Measurements from ENCODE around the gene SPAG6. TPM values are rescaled to one million over a fixed set of nuclear protein-coding genes. Genes with fewer than 3 reads are reported as not detected.

Gene SPAG6
- under 1 TPM in 2 of 4 donors, not detected in 2; 0.64 to 0.75 TPM for total RNA-seq

GRCh38 chr10:22345301-22346095 lies at the start of gene SPAG6:
Gene SPAG6, plus strand, starts transcription at chr10:22345496. Its CDS starts 116 bp downstream, at chr10:22345612.
- intact Hi-C loops (cut with DNase I; ENCODE audit: low total_unique reads): no loop called here
- peak in 1 of 2 donors; percentile 89 for DNase-seq (ENCODE audit: low spot score in 2 of 2)

GRCh38 chr10:22301193-22301592 lies 44.1 kb upstream of the SPAG6 start:
- TF ChIP-seq CTCF (IDR thresholded peaks at IDR 0.05) (no peak), POLR2A (IDR thresholded peaks at IDR 0.05) (no peak)
- DNase-seq (ENCODE audit: low spot score in 2 of 2): no peak
- intact Hi-C loops (cut with DNase I; ENCODE audit: low total_unique reads): no loop called here
- WGBS, 2 donors: 85 to 95% methylated on average over 4 of the region's 4 CpGs
- no peak overlapping the region for H3K4me3 ChIP-seq (ENCODE audit: low read depth, poor library complexity, severe bottlenecking)

More at GRCh38 chr10:22345301-22346095, at the start of gene SPAG6:
- no peak for TF ChIP-seq POLR2A (IDR thresholded peaks at IDR 0.05)
- TF ChIP-seq CTCF (IDR thresholded peaks at IDR 0.05): no peak
- H3K4me3 ChIP-seq (ENCODE audit: low read depth, poor library complexity, severe bottlenecking): no peak within 1 kb of the TSS
- 7 to 12% methylated on average over 41 to 42 of the region's 83 CpGs for WGBS, 2 donors

GRCh38 chr10:22303461-22303860 lies 41.8 kb upstream of the SPAG6 start:
- DNase-seq (ENCODE audit: low spot score in 2 of 2): no peak
- 93 to 99% methylated on average over 3 of the region's 3 CpGs for WGBS, 2 donors
- intact Hi-C loops (cut with DNase I; ENCODE audit: low total_unique reads): no loop called here
- H3K4me3 ChIP-seq (ENCODE audit: low read depth, poor library complexity, severe bottlenecking): no peak overlapping the region
- TF ChIP-seq CTCF (IDR thresholded peaks at IDR 0.05) (no peak), POLR2A (IDR thresholded peaks at IDR 0.05) (no peak)

GRCh38 chr10:22305721-22306120 lies 39.6 kb upstream of the SPAG6 start:
- intact Hi-C loops (cut with DNase I; ENCODE audit: low total_unique reads): no loop called here

GRCh38 chr10:22308390-22308789 lies 36.9 kb upstream of the SPAG6 start:
- 89 to 95% methylated on average over 2 of the region's 2 CpGs for WGBS, 2 donors
- TF ChIP-seq POLR2A (IDR thresholded peaks at IDR 0.05) (no peak), CTCF (IDR thresholded peaks at IDR 0.05) (no peak)
- DNase-seq (ENCODE audit: low spot score in 2 of 2): no peak
- no peak overlapping the region for H3K4me3 ChIP-seq (ENCODE audit: low read depth, poor library complexity, severe bottlenecking)
- intact Hi-C loops (cut with DNase I; ENCODE audit: low total_unique reads): no loop called here

More at GRCh38 chr10:22305721-22306120, 39.6 kb upstream of the SPAG6 start:
- TF ChIP-seq CTCF (IDR thresholded peaks at IDR 0.05) (no peak), POLR2A (IDR thresholded peaks at IDR 0.05) (no peak)
- no peak for DNase-seq (ENCODE audit: low spot score in 2 of 2)
- WGBS, 2 donors: 73% methylated on average over 2 of the region's 2 CpGs
- H3K4me3 ChIP-seq (ENCODE audit: low read depth, poor library complexity, severe bottlenecking): no peak overlapping the region
